Endothelial cell (in vitro differentiated cells): ENCODE data around the gene KLHL22. TPM values are rescaled to one million over a fixed set of nuclear protein-coding genes. Genes with fewer than 3 reads are reported as not detected.

Experiments used
- DNase-seq: peaks from one replicate; pipeline ENCODE4 v3.0.0; 2021; ENCODE audit warnings: low spot score
- H3K27ac Mint-ChIP-seq: one replicate; pipeline ENCODE4 v1.8.0; 2021; ENCODE audit warnings: mixed read lengths, inconsistent platforms; ENCODE audit not compliant: unreplicated experiment
- H3K27me3 Mint-ChIP-seq: one replicate; pipeline ENCODE4 v1.8.0; 2021; ENCODE audit warnings: mild to moderate bottlenecking, moderate library complexity, mixed read lengths, inconsistent platforms; ENCODE audit not compliant: unreplicated experiment
- H3K36me3 Mint-ChIP-seq: one replicate; pipeline ENCODE4 v1.8.0; 2021; ENCODE audit warnings: mild to moderate bottlenecking, low read depth, mixed read lengths, inconsistent platforms; ENCODE audit not compliant: unreplicated experiment
- H3K4me1 Mint-ChIP-seq: one replicate; pipeline ENCODE4 v1.8.0; 2021; ENCODE audit warnings: mild to moderate bottlenecking, mixed read lengths, inconsistent platforms; ENCODE audit not compliant: unreplicated experiment
- H3K4me3 Mint-ChIP-seq: one replicate; pipeline ENCODE4 v1.8.0; 2021; ENCODE audit warnings: mild to moderate bottlenecking, mixed read lengths, inconsistent platforms; ENCODE audit not compliant: unreplicated experiment
- H3K9me3 Mint-ChIP-seq: one replicate; pipeline ENCODE4 v1.8.0; 2021; ENCODE audit warnings: mixed read lengths, inconsistent platforms; ENCODE audit not compliant: unreplicated experiment
- total RNA-seq: library from RNA; stranded (reverse); fragmentation: NEBNext Ultra II Directional; extraction: Animal tissue kit (Norgen Biotek cat#: 25700); gene quantifications from one replicate; pipeline ENCODE4 v1.2.1, GENCODE V29; 2021; ENCODE audit not compliant: unreplicated experiment
- TF ChIP-seq, protein P1 (sequence below): fragments of 200-600 bp; sonication (generic); IDR thresholded peaks from one replicate; pipeline ENCODE4 v1.5.0; 2021; ENCODE audit warnings: antibody characterized with exemption; ENCODE audit not compliant: unreplicated experiment

KLHL22 gene
- total RNA-seq, 1 donor from 2014 or later, result 19.4 TPM

- Mint-ChIP-seq H3K27ac (no peak overlapping the region), H3K36me3 (peaks cover 16% of the 10 kb centered on the region), H3K9me3 (no peaks in the 10 kb centered on the region), H3K27me3 (peaks cover 7% of the 10 kb centered on the region), H3K4me3 (no peak overlapping the region), H3K4me1 (peaks cover 11% of the 10 kb centered on the region)
- DNase-seq, result no peak
- TF ChIP-seq, protein P1, sequence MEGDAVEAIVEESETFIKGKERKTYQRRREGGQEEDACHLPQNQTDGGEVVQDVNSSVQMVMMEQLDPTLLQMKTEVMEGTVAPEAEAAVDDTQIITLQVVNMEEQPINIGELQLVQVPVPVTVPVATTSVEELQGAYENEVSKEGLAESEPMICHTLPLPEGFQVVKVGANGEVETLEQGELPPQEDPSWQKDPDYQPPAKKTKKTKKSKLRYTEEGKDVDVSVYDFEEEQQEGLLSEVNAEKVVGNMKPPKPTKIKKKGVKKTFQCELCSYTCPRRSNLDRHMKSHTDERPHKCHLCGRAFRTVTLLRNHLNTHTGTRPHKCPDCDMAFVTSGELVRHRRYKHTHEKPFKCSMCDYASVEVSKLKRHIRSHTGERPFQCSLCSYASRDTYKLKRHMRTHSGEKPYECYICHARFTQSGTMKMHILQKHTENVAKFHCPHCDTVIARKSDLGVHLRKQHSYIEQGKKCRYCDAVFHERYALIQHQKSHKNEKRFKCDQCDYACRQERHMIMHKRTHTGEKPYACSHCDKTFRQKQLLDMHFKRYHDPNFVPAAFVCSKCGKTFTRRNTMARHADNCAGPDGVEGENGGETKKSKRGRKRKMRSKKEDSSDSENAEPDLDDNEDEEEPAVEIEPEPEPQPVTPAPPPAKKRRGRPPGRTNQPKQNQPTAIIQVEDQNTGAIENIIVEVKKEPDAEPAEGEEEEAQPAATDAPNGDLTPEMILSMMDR, result no peak
Observed at GRCh38 chr22:20400606-20401375, 94.8 kb downstream of the KLHL22 start.

DNA sequence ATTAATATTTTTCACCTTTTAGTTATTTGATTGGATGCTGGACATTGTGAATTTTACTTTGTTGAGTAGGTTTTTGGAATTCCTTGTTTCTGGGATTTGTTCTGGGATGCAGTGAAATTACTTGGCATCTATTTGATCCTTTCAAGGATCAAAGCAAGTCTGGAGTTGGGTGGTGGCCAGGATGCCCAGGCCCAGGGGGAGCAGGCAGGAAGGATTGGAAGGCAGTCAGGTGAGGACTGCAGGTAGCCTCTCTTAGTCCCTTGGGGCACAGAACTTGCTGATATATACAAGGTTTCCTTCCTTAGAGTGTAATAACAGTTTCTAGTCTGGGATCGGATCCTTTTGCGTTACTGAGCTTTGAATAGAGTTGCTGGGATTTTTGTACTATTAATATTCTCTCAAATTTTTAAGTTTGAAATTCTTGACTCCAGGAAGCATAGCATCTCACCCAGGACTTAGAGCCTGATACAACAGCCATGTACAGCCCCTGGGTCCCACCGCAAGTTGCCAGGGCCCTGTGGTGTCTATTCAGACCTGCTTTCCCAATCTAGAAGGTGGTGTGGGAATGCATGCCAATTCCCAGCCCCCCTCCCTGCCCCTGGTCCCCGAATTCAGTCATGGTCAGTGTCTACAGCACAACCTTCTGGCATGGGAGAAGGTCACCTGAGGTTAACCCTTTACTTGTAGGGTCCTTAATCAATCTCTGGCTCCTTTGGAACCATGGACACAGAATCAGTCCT lies 95.6 kb downstream of the KLHL22 start:
- Mint-ChIP-seq H3K36me3 (peaks cover 14% of the 10 kb centered on the region), H3K27me3 (peaks cover 11% of the 10 kb centered on the region), H3K4me3 (no peak overlapping the region), H3K27ac (peak overlapping the region; percentile 7), H3K4me1 (peaks cover 19% of the 10 kb centered on the region), H3K9me3 (no peaks in the 10 kb centered on the region)
- no peak for DNase-seq
- TF ChIP-seq, protein P1, result no peak

GRCh38 chr22:20398420-20398819 lies 97.2 kb downstream of the KLHL22 start:
- H3K4me1 Mint-ChIP-seq, result peaks cover 22% of the 10 kb centered on the region
- H3K27me3 Mint-ChIP-seq, result peaks cover 14% of the 10 kb centered on the region
- H3K27ac Mint-ChIP-seq, result no peak overlapping the region
- H3K9me3 Mint-ChIP-seq, result no peaks in the 10 kb centered on the region
- H3K36me3 Mint-ChIP-seq, result peaks cover 9% of the 10 kb centered on the region
- no peak for DNase-seq
- H3K4me3 Mint-ChIP-seq, result no peak overlapping the region
- TF ChIP-seq, protein P1, result no peak

DNA sequence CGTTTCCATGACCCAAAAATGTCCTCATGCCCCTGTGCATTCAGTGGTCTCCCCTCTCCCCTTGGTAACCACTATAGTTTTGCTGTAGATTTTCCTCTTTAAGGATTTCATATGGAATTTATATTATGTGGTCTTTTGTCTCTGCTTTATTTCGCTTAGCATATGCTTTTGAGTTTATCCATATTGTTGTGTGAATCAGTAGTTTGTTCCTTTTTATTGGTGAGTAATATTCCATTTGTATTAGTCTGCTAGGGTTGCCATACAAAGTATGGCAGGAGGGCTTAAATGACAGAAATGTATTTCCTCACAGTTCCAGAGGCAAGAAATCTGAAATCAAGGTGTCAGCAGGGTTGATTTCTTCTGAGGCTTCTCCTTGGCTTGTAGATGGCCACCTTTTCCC lies 98.1 kb downstream of the KLHL22 start:
- DNase-seq, result no peak
- H3K4me3 Mint-ChIP-seq, result no peak overlapping the region
- H3K4me1 Mint-ChIP-seq, result peaks cover 19% of the 10 kb centered on the region
- peaks cover 14% of the 10 kb centered on the region for H3K27me3 Mint-ChIP-seq
- H3K27ac Mint-ChIP-seq, result no peak overlapping the region
- peaks cover 5% of the 10 kb centered on the region for H3K36me3 Mint-ChIP-seq
- H3K9me3 Mint-ChIP-seq, result no peaks in the 10 kb centered on the region
- TF ChIP-seq, protein P1, result no peak

GRCh38 chr22:20396639-20397038 lies 99.0 kb downstream of the KLHL22 start:
- DNase-seq, result no peak
- Mint-ChIP-seq H3K27ac (no peak overlapping the region), H3K27me3 (peaks cover 15% of the 10 kb centered on the region), H3K4me3 (no peak overlapping the region), H3K4me1 (peaks cover 19% of the 10 kb centered on the region), H3K9me3 (no peaks in the 10 kb centered on the region), H3K36me3 (peaks cover 5% of the 10 kb centered on the region)
- TF ChIP-seq, protein P1, result no peak
